Measurements from ENCODE around the gene HORMAD1. TPM values are rescaled to one million over a fixed set of nuclear protein-coding genes. Genes with fewer than 3 reads are reported as not detected.
"Not testable (repeated sequence)": the region's sequence is repeated elsewhere in the genome, so short reads cannot be mapped to it uniquely, and the experiment has no call there.

Gene HORMAD1, protein sequence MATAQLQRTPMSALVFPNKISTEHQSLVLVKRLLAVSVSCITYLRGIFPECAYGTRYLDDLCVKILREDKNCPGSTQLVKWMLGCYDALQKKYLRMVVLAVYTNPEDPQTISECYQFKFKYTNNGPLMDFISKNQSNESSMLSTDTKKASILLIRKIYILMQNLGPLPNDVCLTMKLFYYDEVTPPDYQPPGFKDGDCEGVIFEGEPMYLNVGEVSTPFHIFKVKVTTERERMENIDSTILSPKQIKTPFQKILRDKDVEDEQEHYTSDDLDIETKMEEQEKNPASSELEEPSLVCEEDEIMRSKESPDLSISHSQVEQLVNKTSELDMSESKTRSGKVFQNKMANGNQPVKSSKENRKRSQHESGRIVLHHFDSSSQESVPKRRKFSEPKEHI
- total RNA-seq, result not detected

DNA sequence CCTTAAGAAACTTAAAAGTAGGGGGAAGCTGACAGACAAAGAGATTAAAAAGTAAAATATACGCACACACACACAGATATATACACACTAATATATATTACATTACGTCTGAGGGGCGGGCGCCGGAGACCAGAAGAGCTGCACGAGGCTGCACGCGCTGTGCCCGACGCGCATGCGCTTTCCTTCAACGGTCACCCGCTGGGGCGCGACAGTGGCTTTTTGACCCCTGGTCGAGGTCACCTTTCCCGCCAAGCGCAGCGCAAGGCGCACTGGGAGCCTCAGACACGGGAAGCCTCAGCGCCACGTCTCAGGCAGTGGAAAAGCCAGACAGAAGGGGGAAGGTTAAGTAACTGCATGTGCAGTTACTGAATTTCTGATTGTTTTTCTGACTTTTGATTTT, at the start of gene HORMAD1:
Gene HORMAD1 (minus strand): TSS at position 193 of the 400 bp plus-strand sequence. CDS start 1,390 bp downstream, outside the sequence.
- Mint-ChIP-seq H3K4me1 (no peaks in the 10 kb centered on the region), H3K27ac (no peak within 1 kb of the TSS), H3K9me3 (no peaks in the 10 kb centered on the region), H3K36me3 (no peaks in the 10 kb centered on the region), H3K4me3 (no peak within 1 kb of the TSS), H3K27me3 (no peaks in the 10 kb centered on the region)
- DNase-seq, result no peak

DNA sequence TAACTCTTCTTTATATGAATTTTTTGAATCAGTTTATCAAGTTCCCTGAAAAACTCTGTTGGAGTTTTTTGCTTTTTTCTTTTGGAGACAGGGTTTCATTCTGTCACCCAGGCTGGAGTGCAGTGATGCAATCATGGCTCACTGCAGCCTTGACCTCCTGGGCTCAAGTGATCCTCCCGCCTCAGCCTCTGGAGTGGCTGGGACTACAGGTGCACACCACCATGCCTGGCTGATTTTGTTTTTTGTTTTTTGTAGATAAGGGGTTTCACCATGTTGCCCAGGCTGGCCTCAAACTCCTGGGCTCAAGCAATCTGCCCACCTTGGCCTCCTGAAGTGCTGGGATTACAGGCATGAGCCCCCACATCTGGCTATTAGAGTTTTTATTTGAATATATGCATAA, 47.0 kb upstream of the HORMAD1 start:
- Mint-ChIP-seq H3K36me3 (peaks cover 15% of the 10 kb centered on the region), H3K4me1 (peaks cover 30% of the 10 kb centered on the region)
- H3K9me3 Mint-ChIP-seq, H3K27ac Mint-ChIP-seq, H3K27me3 Mint-ChIP-seq, H3K4me3 Mint-ChIP-seq, DNase-seq: not testable (repeated sequence)

- not testable (repeated sequence) for H3K9me3 Mint-ChIP-seq, H3K27me3 Mint-ChIP-seq
- peaks cover 34% of the 10 kb centered on the region for H3K4me1 Mint-ChIP-seq
- peak overlapping the region; percentile 97 for H3K27ac Mint-ChIP-seq
- H3K4me3 Mint-ChIP-seq, result peak overlapping the region; percentile 90
- DNase-seq, result peak; percentile 11
- peaks cover 26% of the 10 kb centered on the region for H3K36me3 Mint-ChIP-seq
Measured at GRCh38 chr1:150765977-150766301, 45.2 kb upstream of the HORMAD1 start.

GRCh38 chr1:150765296-150765976, 44.7 kb upstream of the HORMAD1 start, which contains the start of gene CTSS:
TSS of gene CTSS (minus strand) at chr1:150765778. CDS start at chr1:150764763, 1,015 bp downstream.
- Mint-ChIP-seq H3K36me3 (peaks cover 31% of the 10 kb centered on the region), H3K4me3 (peak within 1 kb of the TSS; percentile 90), H3K27ac (peak within 1 kb of the TSS; percentile 97), H3K4me1 (peaks cover 32% of the 10 kb centered on the region), H3K27me3 (no peaks in the 10 kb centered on the region), H3K9me3 (peaks cover 3% of the 10 kb centered on the region)
- no peak for DNase-seq

DNA sequence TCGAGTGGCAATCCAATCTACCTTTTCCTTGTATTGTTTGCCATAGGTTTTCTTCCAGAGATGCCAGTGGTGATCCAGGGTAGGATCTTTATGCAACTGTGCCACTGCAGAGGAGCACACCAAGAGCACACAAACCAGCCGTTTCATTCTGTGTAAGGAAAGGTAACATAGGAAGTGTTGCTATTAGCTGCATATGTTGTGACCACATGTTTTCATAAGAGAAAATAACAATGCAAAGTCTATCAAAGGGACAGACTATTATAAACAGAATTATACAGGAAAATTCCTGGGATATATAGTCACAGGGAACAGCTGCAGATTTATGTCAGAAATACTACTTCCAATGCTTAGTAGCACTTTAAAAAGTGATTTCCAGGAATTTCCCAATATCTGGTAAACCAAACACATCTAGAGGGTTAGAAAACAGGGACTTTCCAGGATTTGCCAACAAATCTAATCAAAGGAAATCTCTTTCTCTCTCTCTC, 44.0 kb upstream of the HORMAD1 start:
- Mint-ChIP-seq H3K36me3 (peaks cover 37% of the 10 kb centered on the region), H3K9me3 (peaks cover 3% of the 10 kb centered on the region), H3K4me1 (peaks cover 35% of the 10 kb centered on the region), H3K27me3 (no peaks in the 10 kb centered on the region), H3K4me3 (peak overlapping the region; percentile 90), H3K27ac (peak overlapping the region; percentile 97)
- DNase-seq, result no peak

- Mint-ChIP-seq H3K27ac (no peak overlapping the region), H3K4me1 (peaks cover 35% of the 10 kb centered on the region), H3K9me3 (peaks cover 3% of the 10 kb centered on the region), H3K27me3 (no peaks in the 10 kb centered on the region), H3K4me3 (no peak overlapping the region), H3K36me3 (peaks cover 38% of the 10 kb centered on the region)
- DNase-seq, result no peak
Measured at GRCh38 chr1:150763018-150763417, 42.3 kb upstream of the HORMAD1 start.

DNA sequence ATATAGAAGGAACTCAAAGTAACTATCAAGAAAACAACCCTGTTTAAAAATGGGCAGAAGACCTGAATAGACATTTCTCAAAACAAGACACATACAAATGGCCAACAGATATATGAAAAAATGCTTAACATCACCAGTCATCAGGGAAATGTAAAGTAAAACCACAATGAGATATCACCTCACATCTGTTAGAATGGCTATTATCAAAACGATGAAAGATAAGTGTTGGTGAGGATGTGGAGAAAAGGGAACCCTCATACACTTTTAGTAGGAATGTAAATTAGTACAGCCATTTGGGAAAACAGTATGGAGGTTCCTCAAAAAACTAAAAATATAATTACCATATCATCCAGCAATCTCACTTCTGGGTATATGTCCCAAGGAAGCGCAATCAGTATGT, 41.9 kb upstream of the HORMAD1 start:
- Mint-ChIP-seq H3K27me3 (no peaks in the 10 kb centered on the region), H3K4me3 (peak overlapping the region; percentile 14), H3K4me1 (peaks cover 35% of the 10 kb centered on the region), H3K36me3 (peaks cover 38% of the 10 kb centered on the region), H3K27ac (no peak overlapping the region), H3K9me3 (peaks cover 3% of the 10 kb centered on the region)
- no peak for DNase-seq

DNA sequence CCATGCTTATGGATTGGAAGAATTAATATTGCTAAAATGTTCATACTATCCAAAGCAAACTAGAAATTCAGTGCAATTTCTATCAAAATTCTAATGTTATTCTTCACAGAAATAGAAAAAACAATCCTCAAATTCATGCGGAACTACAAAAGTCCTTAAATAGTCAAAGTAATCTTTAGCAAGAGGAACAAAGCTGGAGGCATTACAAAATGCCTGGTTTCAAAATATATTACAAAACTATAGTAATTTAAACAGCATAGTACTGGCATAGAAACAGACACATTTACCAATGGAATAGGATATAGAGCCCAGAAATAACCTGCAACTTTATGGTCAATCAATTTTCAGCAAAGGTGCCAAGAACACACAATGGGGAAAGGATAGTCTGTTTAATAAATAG, 41.1 kb upstream of the HORMAD1 start:
- H3K27ac Mint-ChIP-seq, result no peak overlapping the region
- peaks cover 38% of the 10 kb centered on the region for H3K36me3 Mint-ChIP-seq
- H3K27me3 Mint-ChIP-seq, result no peaks in the 10 kb centered on the region
- DNase-seq, result no peak
- no peak overlapping the region for H3K4me3 Mint-ChIP-seq
- peaks cover 3% of the 10 kb centered on the region for H3K9me3 Mint-ChIP-seq
- H3K4me1 Mint-ChIP-seq, result peaks cover 33% of the 10 kb centered on the region

DNA sequence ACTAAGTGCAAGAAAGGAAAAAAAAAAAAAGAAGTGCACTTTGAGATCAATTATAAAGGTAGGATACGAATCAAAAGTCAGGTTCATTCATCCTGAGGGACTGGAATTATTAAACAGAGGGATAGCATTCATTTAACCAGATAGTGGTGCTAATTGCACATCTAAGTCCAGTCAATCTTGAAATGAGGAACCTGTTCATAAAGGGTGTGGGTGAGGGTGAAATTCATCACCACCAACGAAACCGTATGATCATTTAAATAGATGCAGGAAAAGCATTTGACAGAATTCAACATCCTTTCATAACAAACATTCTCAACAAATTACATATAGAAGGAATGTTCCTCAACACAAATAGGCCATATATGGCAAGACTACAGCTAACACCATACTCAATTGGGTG, 39.3 kb upstream of the HORMAD1 start:
- Mint-ChIP-seq H3K4me1 (peaks cover 29% of the 10 kb centered on the region), H3K9me3 (peaks cover 3% of the 10 kb centered on the region), H3K4me3 (no peak overlapping the region), H3K27ac (no peak overlapping the region), H3K36me3 (peaks cover 36% of the 10 kb centered on the region), H3K27me3 (no peaks in the 10 kb centered on the region)
- no peak for DNase-seq

- Mint-ChIP-seq H3K36me3 (peaks cover 8% of the 10 kb centered on the region), H3K27me3 (no peaks in the 10 kb centered on the region), H3K27ac (no peak overlapping the region)
Measured at GRCh38 chr1:150753416-150753815, 32.7 kb upstream of the HORMAD1 start.

GRCh38 chr1:150751443-150751842, 30.7 kb upstream of the HORMAD1 start:
- Mint-ChIP-seq H3K27me3 (no peaks in the 10 kb centered on the region), H3K36me3 (peaks cover 8% of the 10 kb centered on the region), H3K27ac (no peak overlapping the region), H3K9me3 (no peaks in the 10 kb centered on the region), H3K4me1 (no peaks in the 10 kb centered on the region), H3K4me3 (no peak overlapping the region)
- no peak for DNase-seq

More at GRCh38 chr1:150753416-150753815, 32.7 kb upstream of the HORMAD1 start:
- no peaks in the 10 kb centered on the region for H3K9me3 Mint-ChIP-seq
- no peak for DNase-seq
- H3K4me1 Mint-ChIP-seq, result no peaks in the 10 kb centered on the region
- no peak overlapping the region for H3K4me3 Mint-ChIP-seq

DNA sequence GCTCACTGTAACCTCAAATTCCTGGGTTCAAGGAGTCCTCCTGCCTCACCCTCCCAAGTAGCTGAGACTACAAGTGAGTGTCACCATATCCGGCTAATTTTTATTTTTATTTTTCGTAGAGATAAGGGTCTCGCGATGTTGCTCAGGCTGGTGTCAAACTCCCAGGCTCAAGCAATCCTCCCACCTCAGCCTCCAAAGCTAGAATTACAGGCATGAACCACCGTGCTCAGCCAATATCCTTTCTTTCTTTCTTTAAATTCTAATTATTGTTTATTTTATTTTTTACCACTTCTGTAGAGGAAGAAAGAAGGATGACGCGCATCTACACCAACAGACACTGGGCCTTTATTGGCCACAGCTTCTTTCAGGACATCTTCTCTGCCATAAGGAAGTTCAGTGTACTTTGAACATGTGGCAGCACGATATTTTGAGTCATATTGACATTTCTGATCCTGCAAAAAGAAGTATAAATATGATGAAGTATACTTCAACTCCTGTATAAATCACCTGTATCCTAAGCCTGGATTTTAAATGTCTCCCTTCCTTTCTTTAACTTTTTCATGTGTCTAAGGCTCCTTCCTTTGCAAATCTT, 29.1 kb upstream of the HORMAD1 start:
- no peak for DNase-seq
- H3K9me3 Mint-ChIP-seq, result no peaks in the 10 kb centered on the region
- H3K4me3 Mint-ChIP-seq, result no peak overlapping the region
- no peaks in the 10 kb centered on the region for H3K27me3 Mint-ChIP-seq
- H3K27ac Mint-ChIP-seq, result no peak overlapping the region
- peaks cover 7% of the 10 kb centered on the region for H3K36me3 Mint-ChIP-seq
- no peaks in the 10 kb centered on the region for H3K4me1 Mint-ChIP-seq

DNA sequence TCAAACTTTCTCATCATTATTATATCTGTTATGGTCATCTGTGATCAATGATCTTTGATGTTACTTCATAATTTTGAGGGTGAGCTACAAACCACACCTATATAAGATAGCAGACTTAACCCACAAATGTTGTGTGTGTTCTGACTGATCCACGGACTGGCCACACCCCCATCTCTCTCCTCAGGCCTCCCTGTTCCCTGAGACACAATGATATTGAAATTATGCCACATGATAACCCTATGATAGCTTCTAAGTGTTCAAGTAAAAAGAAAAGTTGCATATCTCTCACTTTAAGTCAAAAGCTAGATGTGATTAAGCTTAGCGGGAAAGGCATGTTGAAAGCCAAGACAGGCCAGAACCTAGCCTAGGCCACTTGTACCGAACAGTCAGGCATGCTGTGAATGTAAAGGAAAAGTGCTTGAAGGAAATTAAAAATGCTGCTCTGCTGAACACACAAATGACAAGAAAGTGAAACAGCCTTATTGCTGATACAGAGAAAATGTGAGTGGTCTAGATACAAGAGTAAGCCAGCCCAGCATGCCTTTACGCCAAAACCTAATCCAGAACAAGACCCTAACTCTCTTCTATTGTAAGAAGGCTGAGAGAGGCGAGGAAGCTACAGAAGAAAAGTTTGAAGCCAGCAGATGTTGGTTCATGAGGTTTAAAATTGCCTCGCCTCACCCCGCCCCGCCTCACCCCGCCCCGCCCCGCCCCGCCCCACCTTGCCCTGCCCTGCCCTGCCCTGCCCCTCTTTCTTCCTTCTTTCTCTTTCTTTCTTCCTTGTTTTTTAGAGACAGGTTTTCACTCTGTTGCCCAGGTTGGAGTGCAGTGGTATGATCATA, 28.4 kb upstream of the HORMAD1 start:
- Mint-ChIP-seq H3K4me1 (no peaks in the 10 kb centered on the region), H3K27ac (no peak overlapping the region), H3K27me3 (no peaks in the 10 kb centered on the region), H3K36me3 (peaks cover 7% of the 10 kb centered on the region), H3K4me3 (no peak overlapping the region), H3K9me3 (no peaks in the 10 kb centered on the region)
- no peak for DNase-seq

GRCh38 chr1:150730130-150730721, 9.5 kb upstream of the HORMAD1 start:
- no peak overlapping the region for H3K4me3 Mint-ChIP-seq
- no peaks in the 10 kb centered on the region for H3K36me3 Mint-ChIP-seq
- H3K4me1 Mint-ChIP-seq, result no peaks in the 10 kb centered on the region
- H3K27ac Mint-ChIP-seq, result no peak overlapping the region
- no peaks in the 10 kb centered on the region for H3K9me3 Mint-ChIP-seq
- no peaks in the 10 kb centered on the region for H3K27me3 Mint-ChIP-seq
- no peak for DNase-seq

Data from activated naive CD8-positive, alpha-beta T cell treated with anti-CD3 and anti-CD28 coated beads for 36 hours (primary cell).